ENCODE data around the gene CDK5RAP3.

CDK5RAP3 gene

DNA sequence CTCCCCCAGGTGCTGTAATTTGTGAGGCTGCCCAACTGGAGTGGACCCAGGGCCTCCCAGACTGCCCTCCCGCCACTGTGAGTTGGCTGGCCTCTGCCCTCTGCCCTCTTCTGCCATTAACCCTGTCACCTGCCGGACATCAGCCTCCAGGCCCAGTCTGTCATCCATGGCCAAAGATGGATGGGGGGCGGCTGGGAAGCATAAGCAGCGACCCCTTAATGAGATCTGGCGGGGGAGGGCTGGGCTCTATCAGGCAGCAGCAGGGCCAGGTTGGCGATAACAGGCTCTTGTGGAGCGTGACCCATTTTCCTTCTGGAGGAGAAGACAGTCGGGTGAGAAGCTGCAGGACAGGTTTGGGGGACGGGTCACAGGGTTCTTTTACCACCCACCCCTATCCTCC is 25.3 kb downstream of the CDK5RAP3 start (continued):
- TF ChIP-seq, protein P1, sequence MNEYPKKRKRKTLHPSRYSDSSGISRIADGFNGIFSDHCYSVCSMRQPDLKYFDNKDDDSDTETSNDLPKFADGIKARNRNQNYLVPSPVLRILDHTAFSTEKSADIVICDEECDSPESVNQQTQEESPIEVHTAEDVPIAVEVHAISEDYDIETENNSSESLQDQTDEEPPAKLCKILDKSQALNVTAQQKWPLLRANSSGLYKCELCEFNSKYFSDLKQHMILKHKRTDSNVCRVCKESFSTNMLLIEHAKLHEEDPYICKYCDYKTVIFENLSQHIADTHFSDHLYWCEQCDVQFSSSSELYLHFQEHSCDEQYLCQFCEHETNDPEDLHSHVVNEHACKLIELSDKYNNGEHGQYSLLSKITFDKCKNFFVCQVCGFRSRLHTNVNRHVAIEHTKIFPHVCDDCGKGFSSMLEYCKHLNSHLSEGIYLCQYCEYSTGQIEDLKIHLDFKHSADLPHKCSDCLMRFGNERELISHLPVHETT (tag by site-specific recombination; IDR thresholded peaks at IDR 0.05) = no peak
- TF ChIP-seq ZNF404 (tag by site-specific recombination; IDR thresholded peaks at IDR 0.05) = no peak
- TF ChIP-seq ZNF596 (tag by site-specific recombination; IDR thresholded peaks at IDR 0.05) = no peak

DNA sequence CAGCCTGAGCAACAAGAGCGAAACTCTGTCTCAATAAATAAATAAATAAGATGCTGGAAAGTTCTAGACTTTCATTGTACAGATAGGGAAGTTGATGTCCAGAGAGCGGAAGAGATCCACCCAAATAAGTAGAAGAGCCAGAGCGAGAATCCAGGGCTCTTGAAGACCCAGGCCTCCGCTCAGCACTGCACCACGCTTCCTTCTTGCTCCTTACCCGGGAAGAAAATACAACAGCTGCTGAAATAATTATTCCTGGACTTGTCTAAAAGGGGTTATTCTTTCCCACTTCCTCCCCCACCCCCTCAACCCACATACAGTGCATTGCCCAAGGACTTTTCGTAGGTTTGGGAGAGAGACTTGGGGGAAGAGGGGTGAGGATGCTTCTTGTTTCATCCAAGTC is 26.7 kb downstream of the CDK5RAP3 start:
- Histone ChIP-seq H3K36me3 (ENCODE audit: control insufficient read depth in 2 of 2, insufficient read depth in 1 of 2, low read length in 2 of 2) (no peaks in the 10 kb centered on the region), H3K4me1 (ENCODE audit: control insufficient read depth, insufficient read depth, low read length) (no peaks in the 10 kb centered on the region), H3K27ac (ENCODE audit: extremely low read depth, low read depth, low read length) (no peak overlapping the region), H3K4me3 (ENCODE audit: low read depth, low read length) (no peak overlapping the region), H3K9me3 (ENCODE audit: control insufficient read depth, insufficient read depth, low read depth, low read length) (no peaks in the 10 kb centered on the region)
- no peak for TF ChIP-seq MEIS1 (CRISPR knock-in tag; IDR thresholded peaks at IDR 0.05; ENCODE audit: borderline replicate concordance)
- TF ChIP-seq ZNF426 (tag by site-specific recombination; IDR thresholded peaks at IDR 0.05) = no peak
- TF ChIP-seq, protein P2, sequence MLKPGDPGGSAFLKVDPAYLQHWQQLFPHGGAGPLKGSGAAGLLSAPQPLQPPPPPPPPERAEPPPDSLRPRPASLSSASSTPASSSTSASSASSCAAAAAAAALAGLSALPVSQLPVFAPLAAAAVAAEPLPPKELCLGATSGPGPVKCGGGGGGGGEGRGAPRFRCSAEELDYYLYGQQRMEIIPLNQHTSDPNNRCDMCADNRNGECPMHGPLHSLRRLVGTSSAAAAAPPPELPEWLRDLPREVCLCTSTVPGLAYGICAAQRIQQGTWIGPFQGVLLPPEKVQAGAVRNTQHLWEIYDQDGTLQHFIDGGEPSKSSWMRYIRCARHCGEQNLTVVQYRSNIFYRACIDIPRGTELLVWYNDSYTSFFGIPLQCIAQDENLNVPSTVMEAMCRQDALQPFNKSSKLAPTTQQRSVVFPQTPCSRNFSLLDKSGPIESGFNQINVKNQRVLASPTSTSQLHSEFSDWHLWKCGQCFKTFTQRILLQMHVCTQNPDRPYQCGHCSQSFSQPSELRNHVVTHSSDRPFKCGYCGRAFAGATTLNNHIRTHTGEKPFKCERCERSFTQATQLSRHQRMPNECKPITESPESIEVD (tag by site-specific recombination; IDR thresholded peaks at IDR 0.05) = no peak
- ChIA-PET CTCF (interaction anchor here (0.7 to 3.8 kb wide), 4 partner anchors 8 to 102 kb away, joined by 3 to 23 read pairs (median 8); no protein-coding TSS in a partner anchor), POLR2A (no interaction called here)

DNA sequence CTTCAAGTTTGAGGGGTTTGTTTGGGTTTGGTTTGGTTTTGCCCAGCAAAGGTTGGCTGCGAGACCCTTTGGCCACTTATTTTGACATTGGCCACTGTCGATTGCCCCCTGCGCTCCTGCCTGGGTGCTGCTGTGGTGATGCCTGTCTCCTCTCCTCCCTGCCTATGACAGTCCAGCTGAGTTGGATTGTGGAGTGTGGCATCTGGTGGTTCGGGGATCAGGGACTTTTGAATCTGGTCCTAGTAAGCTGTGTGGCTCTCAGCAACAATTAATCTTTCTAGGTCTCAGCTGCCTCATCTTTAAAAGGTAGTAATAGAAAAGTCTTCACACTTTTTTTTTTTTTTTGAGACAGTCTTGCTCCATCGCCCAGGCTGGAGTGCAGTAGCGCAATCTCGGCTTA is 27.1 kb downstream of the CDK5RAP3 start:
- TF ChIP-seq ZNF48 (tag by site-specific recombination; IDR thresholded peaks at IDR 0.05) = no peak
- no peak for TF ChIP-seq ZNF571 (tag by site-specific recombination; IDR thresholded peaks at IDR 0.05)
- TF ChIP-seq ZNF114 (tag by site-specific recombination; IDR thresholded peaks at IDR 0.05) = no peak
- TF ChIP-seq ZNF19 (tag by site-specific recombination; IDR thresholded peaks at IDR 0.05; ENCODE audit: low read depth) = no peak
- TF ChIP-seq GLIS1 (tag by site-specific recombination; IDR thresholded peaks at IDR 0.05) = no peak
- TF ChIP-seq ZNF341 (tag by site-specific recombination; IDR thresholded peaks at IDR 0.05; ENCODE audit: low read depth) = no peak
- TF ChIP-seq ZNF138 (tag by site-specific recombination; IDR thresholded peaks at IDR 0.05; ENCODE audit: borderline replicate concordance) = no peak
- TF ChIP-seq ZNF501 (tag by site-specific recombination; IDR thresholded peaks at IDR 0.05) = no peak
- TF ChIP-seq, protein P3, sequence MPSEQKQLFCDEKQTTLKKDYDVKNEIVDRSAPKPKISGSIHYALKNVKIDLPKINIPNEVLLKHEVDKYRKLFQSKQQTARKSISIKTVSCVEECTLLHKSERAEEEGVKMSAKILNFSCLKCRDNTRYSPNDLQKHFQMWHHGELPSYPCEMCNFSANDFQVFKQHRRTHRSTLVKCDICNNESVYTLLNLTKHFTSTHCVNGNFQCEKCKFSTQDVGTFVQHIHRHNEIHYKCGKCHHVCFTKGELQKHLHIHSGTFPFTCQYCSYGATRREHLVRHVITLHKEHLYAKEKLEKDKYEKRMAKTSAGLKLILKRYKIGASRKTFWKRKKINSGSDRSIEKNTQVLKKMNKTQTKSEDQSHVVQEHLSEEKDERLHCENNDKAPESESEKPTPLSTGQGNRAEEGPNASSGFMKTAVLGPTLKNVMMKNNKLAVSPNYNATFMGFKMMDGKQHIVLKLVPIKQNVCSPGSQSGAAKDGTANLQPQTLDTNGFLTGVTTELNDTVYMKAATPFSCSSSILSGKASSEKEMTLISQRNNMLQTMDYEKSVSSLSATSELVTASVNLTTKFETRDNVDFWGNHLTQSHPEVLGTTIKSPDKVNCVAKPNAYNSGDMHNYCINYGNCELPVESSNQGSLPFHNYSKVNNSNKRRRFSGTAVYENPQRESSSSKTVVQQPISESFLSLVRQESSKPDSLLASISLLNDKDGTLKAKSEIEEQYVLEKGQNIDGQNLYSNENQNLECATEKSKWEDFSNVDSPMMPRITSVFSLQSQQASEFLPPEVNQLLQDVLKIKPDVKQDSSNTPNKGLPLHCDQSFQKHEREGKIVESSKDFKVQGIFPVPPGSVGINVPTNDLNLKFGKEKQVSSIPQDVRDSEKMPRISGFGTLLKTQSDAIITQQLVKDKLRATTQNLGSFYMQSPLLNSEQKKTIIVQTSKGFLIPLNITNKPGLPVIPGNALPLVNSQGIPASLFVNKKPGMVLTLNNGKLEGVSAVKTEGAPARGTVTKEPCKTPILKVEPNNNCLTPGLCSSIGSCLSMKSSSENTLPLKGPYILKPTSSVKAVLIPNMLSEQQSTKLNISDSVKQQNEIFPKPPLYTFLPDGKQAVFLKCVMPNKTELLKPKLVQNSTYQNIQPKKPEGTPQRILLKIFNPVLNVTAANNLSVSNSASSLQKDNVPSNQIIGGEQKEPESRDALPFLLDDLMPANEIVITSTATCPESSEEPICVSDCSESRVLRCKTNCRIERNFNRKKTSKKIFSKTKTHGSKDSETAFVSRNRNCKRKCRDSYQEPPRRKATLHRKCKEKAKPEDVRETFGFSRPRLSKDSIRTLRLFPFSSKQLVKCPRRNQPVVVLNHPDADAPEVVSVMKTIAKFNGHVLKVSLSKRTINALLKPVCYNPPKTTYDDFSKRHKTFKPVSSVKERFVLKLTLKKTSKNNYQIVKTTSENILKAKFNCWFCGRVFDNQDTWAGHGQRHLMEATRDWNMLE (tag by site-specific recombination; conservative IDR thresholded peaks at IDR 0.05; ENCODE audit: low read depth) = no peak
- TF ChIP-seq ZNF473 (tag by site-specific recombination; IDR thresholded peaks at IDR 0.05) = no peak
- TF ChIP-seq ZNF24 (tag by site-specific recombination; IDR thresholded peaks at IDR 0.05) = no peak
- no peak for TF ChIP-seq ZNF843 (tag by site-specific recombination; IDR thresholded peaks at IDR 0.05)
- CTCF ChIA-PET = interaction anchor here (0.7 to 3.8 kb wide), 5 partner anchors 9 to 102 kb away, joined by 3 to 23 read pairs (median 4); no protein-coding TSS in a partner anchor
- no peaks in the 10 kb centered on the region for H3K36me3 ChIP-seq (ENCODE audit: control insufficient read depth in 2 of 2, insufficient read depth in 1 of 2, low read length in 2 of 2)
- POLR2A ChIA-PET = no interaction called here
- H3K9me3 ChIP-seq (ENCODE audit: control insufficient read depth, insufficient read depth, low read depth, low read length) = no peaks in the 10 kb centered on the region
- H3K4me3 ChIP-seq (ENCODE audit: low read depth, low read length) = no peak overlapping the region
- no peaks in the 10 kb centered on the region for H3K4me1 ChIP-seq (ENCODE audit: control insufficient read depth, insufficient read depth, low read length)
- H3K27ac ChIP-seq (ENCODE audit: extremely low read depth, low read depth, low read length) = no peak overlapping the region
